Fibroblast of lung (primary cell): Measurements from ENCODE around the gene OPTC. TPM values are rescaled to one million over a fixed set of nuclear protein-coding genes. Genes with fewer than 3 reads are reported as not detected.

Source experiments
- DNase-seq, 2 donors: peaks; one replicate each; pipeline versions ENCODE4 v3.0.0 to v3.0.0-alpha.2; 2010; ENCODE audit warnings: low read depth in 2 of 2
- H2AFZ ChIP-seq: 2 replicates; pipeline ENCODE4 v1.5.1; 2012; ENCODE audit warnings: low read length, control low read depth, inconsistent platforms
- H3K27ac ChIP-seq: 2 replicates; pipeline ENCODE4 v1.5.1; 2011; ENCODE audit warnings: low read length, control low read depth; ENCODE audit not compliant: insufficient read depth
- H3K27me3 ChIP-seq: 2 replicates; pipeline ENCODE4 v1.5.1; 2011; ENCODE audit warnings: mild to moderate bottlenecking, low read length; ENCODE audit not compliant: control insufficient read depth, insufficient read depth
- H3K36me3 ChIP-seq: 2 replicates; pipeline ENCODE4 v1.5.1; 2011; ENCODE audit warnings: low read length; ENCODE audit not compliant: control insufficient read depth, insufficient read depth
- H3K4me1 ChIP-seq: 2 replicates; pipeline ENCODE4 v1.5.1; 2011; ENCODE audit warnings: low read length; ENCODE audit not compliant: control insufficient read depth, insufficient read depth; ENCODE audit errors: extremely low read depth
- H3K4me2 ChIP-seq: 2 replicates; pipeline ENCODE4 v1.5.1; 2011; ENCODE audit warnings: low read length, control low read depth; ENCODE audit not compliant: insufficient read depth; ENCODE audit errors: extremely low read depth
- H3K4me3 ChIP-seq, 4 experiments: fragments of 200-600 bp in 1 of 4; sonication (generic) in 1 of 4; replicated peaks in 1 of 4; 2 replicates each; pipeline ENCODE4 v1.5.1; 2011 to 2016; ENCODE audit warnings: low read length in 4 of 4, low read depth in 3 of 4, mild to moderate bottlenecking in 3 of 4, control low read depth in 2 of 4, inconsistent platforms in 1 of 4, mixed read lengths in 1 of 4; ENCODE audit not compliant: insufficient read depth in 1 of 4; ENCODE audit errors: control extremely low read depth in 1 of 4
- H3K79me2 ChIP-seq: 2 replicates; pipeline ENCODE4 v1.5.1; 2012; ENCODE audit warnings: mild to moderate bottlenecking, low read length, inconsistent platforms; ENCODE audit not compliant: control insufficient read depth, insufficient read depth
- H3K9ac ChIP-seq: 2 replicates; pipeline ENCODE4 v1.5.1; 2011; ENCODE audit warnings: mild to moderate bottlenecking, low read length, control low read depth; ENCODE audit not compliant: insufficient read depth
- H3K9me3 ChIP-seq: 2 replicates; pipeline ENCODE4 v1.5.1; 2012; ENCODE audit warnings: low read depth, low read length; ENCODE audit not compliant: control insufficient read depth, insufficient read depth
- H4K20me1 ChIP-seq: 2 replicates; pipeline ENCODE4 v1.5.1; 2011; ENCODE audit warnings: low read length; ENCODE audit not compliant: control insufficient read depth, insufficient read depth; ENCODE audit errors: extremely low read depth
- CTCF ChIP-seq, 2 donors: IDR thresholded peaks in 1 of 2; conservative IDR thresholded peaks in 1 of 2; 1 replicate in 1 of 2; 2 replicates in 1 of 2; pipeline ENCODE4 v1.5.1; 2011 to 2012; ENCODE audit warnings: low read length in 2 of 2, control low read depth in 1 of 2, inconsistent platforms in 1 of 2, low read depth in 1 of 2, mild to moderate bottlenecking in 1 of 2
- EZH2 ChIP-seq: IDR thresholded peaks from 2 replicates; pipeline ENCODE4 v1.5.1; 2012; ENCODE audit warnings: low read length, control low read depth, mild to moderate bottlenecking; ENCODE audit errors: missing control alignments
- polyA plus RNA-seq, 2 donors: library from polyadenylated mRNA; depleted of rRNA in 1 of 2; stranded (reverse) in 1 of 2; unstranded in 1 of 2; fragments of >200 nt; gene quantifications; 2 replicates each; pipeline ENCODE4 v1.2.1, GENCODE V29; 2011 to 2012; ENCODE audit warnings: missing spikeins in 1 of 2
- total RNA-seq: library from RNA; depleted of rRNA; stranded (reverse); fragments of >200 nt; gene quantifications from 2 replicates; pipeline ENCODE4 v1.2.1, GENCODE V29; 2014

The OPTC gene
- total and polyA plus RNA-seq, 2 donors (not counting 1 experiment from before 2014, with no cell fraction given) = not detected

- no peak for TF ChIP-seq EZH2
- Histone ChIP-seq H3K27ac (no peak overlapping the region), H2AFZ (no peak overlapping the region), H3K9ac (no peak overlapping the region), H3K9me3 (no peaks in the 10 kb centered on the region), H3K36me3 (no peaks in the 10 kb centered on the region), H4K20me1 (no peaks in the 10 kb centered on the region), H3K4me1 (peaks cover 21% of the 10 kb centered on the region), H3K4me2 (no peak overlapping the region), H3K27me3 (no peaks in the 10 kb centered on the region), H3K4me3 (no peak overlapping the region), H3K79me2 (no peaks in the 10 kb centered on the region)
- DNase-seq = no peak
Measured at GRCh38 chr1:203468326-203468725, 25.6 kb upstream of the OPTC start.

- TF ChIP-seq EZH2 (no peak), CTCF (conservative IDR thresholded peaks at IDR 0.05 in 1 of 2, IDR thresholded peaks at IDR 0.05 in 1 of 2; ENCODE audit: low read depth in 1 of 2, low read length in 2 of 2) (no peak)
- Histone ChIP-seq H3K27ac (no peak overlapping the region), H2AFZ (no peak overlapping the region), H3K36me3 (no peaks in the 10 kb centered on the region), H3K27me3 (no peaks in the 10 kb centered on the region), H3K9me3 (no peaks in the 10 kb centered on the region), H3K4me1 (peaks cover 15% of the 10 kb centered on the region), H3K4me2 (no peak overlapping the region), H4K20me1 (no peaks in the 10 kb centered on the region), H3K4me3 (no peak overlapping the region), H3K9ac (no peak overlapping the region), H3K79me2 (no peaks in the 10 kb centered on the region)
- DNase-seq = no peak
Measured at GRCh38 chr1:203470240-203470639, 23.7 kb upstream of the OPTC start.

GRCh38 chr1:203471841-203472240 is 22.1 kb upstream of the OPTC start:
- no peak overlapping the region for H3K27ac ChIP-seq

More at GRCh38 chr1:203471841-203472240, 22.1 kb upstream of the OPTC start:
- peaks cover 12% of the 10 kb centered on the region for H3K4me1 ChIP-seq
- no peaks in the 10 kb centered on the region for H3K79me2 ChIP-seq
- H3K9me3 ChIP-seq = no peaks in the 10 kb centered on the region
- H3K9ac ChIP-seq = no peak overlapping the region
- no peaks in the 10 kb centered on the region for H3K36me3 ChIP-seq
- TF ChIP-seq CTCF (conservative IDR thresholded peaks at IDR 0.05 in 1 of 2, IDR thresholded peaks at IDR 0.05 in 1 of 2; ENCODE audit: low read depth in 1 of 2, low read length in 2 of 2) = no peak
- no peak for TF ChIP-seq EZH2
- no peaks in the 10 kb centered on the region for H3K27me3 ChIP-seq
- no peak overlapping the region for H3K4me2 ChIP-seq
- no peaks in the 10 kb centered on the region for H4K20me1 ChIP-seq
- no peak overlapping the region for H3K4me3 ChIP-seq
- DNase-seq = no peak
- H2AFZ ChIP-seq = no peak overlapping the region
